Measurements from ENCODE around the gene PFN1.

PFN1 gene

GRCh38 chr17:4967539-4968485, 19.5 kb upstream of the PFN1 start, which contains the start of gene SPAG7:
SPAG7 (minus strand) TSS chr17:4967817; CDS start chr17:4967804, 13 bp downstream.
- peak; percentile 91 for DNase-seq

- peak; percentile 98 for DNase-seq
Measured at GRCh38 chr17:4966844-4967538, 18.7 kb upstream of the PFN1 start.

- no peak for DNase-seq
Measured at GRCh38 chr17:4965311-4965986, 17.1 kb upstream of the PFN1 start.

- no peak for DNase-seq
Measured at GRCh38 chr17:4960279-4960922, 12.1 kb upstream of the PFN1 start.

GRCh38 chr17:4959261-4959965, 11.1 kb upstream of the PFN1 start:
- no peak for DNase-seq

GRCh38 chr17:4958102-4958501, 9.8 kb upstream of the PFN1 start:
- DNase-seq = no peak

GRCh38 chr17:4956493-4957061, 8.2 kb upstream of the PFN1 start:
- DNase-seq = no peak

GRCh38 chr17:4955091-4955490, 6.8 kb upstream of the PFN1 start:
- no peak for DNase-seq

- DNase-seq = peak; percentile 40
Measured at GRCh38 chr17:4953451-4953961, 5.2 kb upstream of the PFN1 start.

GRCh38 chr17:4951486-4951885, 3.2 kb upstream of the PFN1 start:
- DNase-seq = no peak

- no peak for DNase-seq
Measured at GRCh38 chr17:4950746-4951204, 2.4 kb upstream of the PFN1 start, which contains the start of gene ENO3. ENO3 (plus strand) TSS chr17:4951119; CDS start chr17:4951830, 711 bp downstream.

GRCh38 chr17:4950075-4950745, 1.9 kb upstream of the PFN1 start:
- DNase-seq = peak; percentile 56

GRCh38 chr17:4949321-4950074, 1.2 kb upstream of the PFN1 start:
- peak; percentile 13 for DNase-seq

- DNase-seq = peak; percentile 89
Measured at GRCh38 chr17:4948931-4949320, 596 bp upstream of the PFN1 start.

GRCh38 chr17:4947411-4948165, 742 bp downstream of the PFN1 start:
- peak; percentile 29 for DNase-seq

GRCh38 chr17:4947010-4947410, 1.3 kb downstream of the PFN1 start:
- no peak for DNase-seq

GRCh38 chr17:4946312-4946976, 1.9 kb downstream of the PFN1 start:
- DNase-seq = no peak

- DNase-seq = no peak
Measured at GRCh38 chr17:4945944-4946280, 2.4 kb downstream of the PFN1 start.
